H1 (cell line): ENCODE data around the gene SAE1. TPM values are rescaled to one million over a fixed set of nuclear protein-coding genes. Genes with fewer than 3 reads are reported as not detected.

Experiments used
- ASH2L ChIP-seq: fragments of 200-600, 300-600 bp; sonication (generic); IDR thresholded peaks from one replicate; pipeline ENCODE4 v1.7.1; 2017; ENCODE audit warnings: low read length
- BCL11A ChIP-seq, 2 experiments: IDR thresholded peaks; one replicate each; pipeline ENCODE4 v1.6.1; 2011; ENCODE audit warnings: low read depth in 2 of 2, low read length in 2 of 2, mild to moderate bottlenecking in 2 of 2
- CHD1 ChIP-seq: IDR thresholded peaks from 2 replicates; pipeline ENCODE4 v1.6.1; 2012; ENCODE audit warnings: low read depth, low read length, improper control_type of control experiment
- EGR1 ChIP-seq: IDR thresholded peaks from 2 replicates; pipeline ENCODE4 v1.6.1; 2011; ENCODE audit warnings: low read depth, low read length, borderline replicate concordance
- GTF2F1 ChIP-seq: IDR thresholded peaks from 2 replicates; pipeline ENCODE4 v1.6.1; 2012; ENCODE audit warnings: low read depth, low read length, improper control_type of control experiment, borderline replicate concordance
- HDAC6 ChIP-seq: IDR thresholded peaks from one replicate; pipeline ENCODE4 v1.7.1; 2012; ENCODE audit warnings: low read depth, mild to moderate bottlenecking, inconsistent platforms, low read length, moderate library complexity
- JUN ChIP-seq: IDR thresholded peaks from 2 replicates; pipeline ENCODE4 v1.6.1; 2011; ENCODE audit warnings: low read depth, mild to moderate bottlenecking, improper control_type of control experiment, low read length
- SIN3A ChIP-seq, 2 experiments: IDR thresholded peaks in 1 of 2; conservative IDR thresholded peaks in 1 of 2; 2 replicates each; pipeline ENCODE4 v1.6.1; 2011 to 2012; ENCODE audit warnings: low read length in 2 of 2, improper control_type of control experiment in 1 of 2, low read depth in 1 of 2, mild to moderate bottlenecking in 1 of 2
- SP1 ChIP-seq: IDR thresholded peaks from 2 replicates; pipeline ENCODE4 v1.6.1; 2011; ENCODE audit warnings: low read depth, low read length
- SP4 ChIP-seq: IDR thresholded peaks from 2 replicates; pipeline ENCODE4 v1.6.1; 2012; ENCODE audit warnings: low read length, inconsistent platforms
- SUZ12 ChIP-seq: fragments of 200-600 bp; sonication (generic); IDR thresholded peaks from 2 replicates; pipeline ENCODE4 v1.6.1; 2012; ENCODE audit warnings: mild to moderate bottlenecking, inconsistent platforms, low read length, moderate library complexity, mixed read lengths
- TAF1 ChIP-seq: IDR thresholded peaks from 2 replicates; pipeline ENCODE4 v1.6.1; 2011; ENCODE audit warnings: mild to moderate bottlenecking, low read depth, low read length
- polyA plus RNA-seq, 7 experiments: library from polyadenylated mRNA; depleted of rRNA in 3 of 7; stranded (reverse) in 5 of 7; unstranded in 2 of 7; fragments of >200 nt in 5 of 7; fragments of 200-250 nt in 2 of 7; gene quantifications; 1 replicate in 5 of 7; 2 replicates in 1 of 7; 4 replicates in 1 of 7; pipeline versions ENCODE4 v1.2.1 to v1.2.3, GENCODE V29; 2011 to 2013; ENCODE audit warnings: missing spikeins in 2 of 7, mixed read lengths in 2 of 7
- total RNA-seq: library from RNA; stranded (reverse); fragmentation: NEBNext Ultra II Directional; extraction: Animal tissue kit (Norgen Biotek cat#: 25700); gene quantifications from 2 replicates; pipeline ENCODE4 v1.2.1, GENCODE V29; 2021

The SAE1 gene
- total and polyA plus RNA-seq, 2 of the 8 experiments (the other 6 are each of a cell fraction or from before 2014, with no cell fraction given) = 213 to 268 TPM

GRCh38 chr19:47112997-47113849 is 17.4 kb upstream of the SAE1 start, which contains the start of gene ZC3H4 (continued):
- TF ChIP-seq TAF1 = peak; percentile 89
- TF ChIP-seq SP1 = peak; percentile 50; the same call in 1 of the 2 replicates
- no peak for TF ChIP-seq HDAC6
- TF ChIP-seq EGR1 = peak; percentile 43; the same call in 1 of the 2 replicates
- TF ChIP-seq BCL11A (IDR thresholded peaks at IDR 0.05; ENCODE audit: low read depth in 2 of 2, low read length in 2 of 2) = no peak
- TF ChIP-seq SUZ12 = no peak
- TF ChIP-seq CHD1 = no peak
- TF ChIP-seq JUN = peak; percentile 95
- peak; percentile 9; the same call in 1 of the 2 replicates for TF ChIP-seq GTF2F1
- TF ChIP-seq ASH2L = peak; percentile 50
- no peak; the same call in 1 of the 2 replicates for TF ChIP-seq SP4
- peak in 1 of 2 experiments; percentile 55; a peak in 1 of 4 replicates for TF ChIP-seq SIN3A (conservative IDR thresholded peaks at IDR 0.05 in 1 of 2, IDR thresholded peaks at IDR 0.05 in 1 of 2; ENCODE audit: low read depth in 1 of 2, low read length in 2 of 2)
